Raji (cell line): ENCODE data around the gene TBATA.

Experiments used
- POLR2A ChIP-seq: IDR thresholded peaks from 2 replicates; pipeline ENCODE4 v1.6.1; 2011; ENCODE audit warnings: low read depth, low read length, control low read depth; ENCODE audit not compliant: insufficient read depth

TBATA gene, protein sequence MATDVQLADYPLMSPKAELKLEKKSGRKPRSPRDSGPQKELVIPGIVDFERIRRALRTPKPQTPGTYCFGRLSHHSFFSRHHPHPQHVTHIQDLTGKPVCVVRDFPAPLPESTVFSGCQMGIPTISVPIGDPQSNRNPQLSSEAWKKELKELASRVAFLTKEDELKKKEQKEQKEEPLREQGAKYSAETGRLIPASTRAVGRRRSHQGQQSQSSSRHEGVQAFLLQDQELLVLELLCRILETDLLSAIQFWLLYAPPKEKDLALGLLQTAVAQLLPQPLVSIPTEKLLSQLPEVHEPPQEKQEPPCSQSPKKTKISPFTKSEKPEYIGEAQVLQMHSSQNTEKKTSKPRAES

DNA sequence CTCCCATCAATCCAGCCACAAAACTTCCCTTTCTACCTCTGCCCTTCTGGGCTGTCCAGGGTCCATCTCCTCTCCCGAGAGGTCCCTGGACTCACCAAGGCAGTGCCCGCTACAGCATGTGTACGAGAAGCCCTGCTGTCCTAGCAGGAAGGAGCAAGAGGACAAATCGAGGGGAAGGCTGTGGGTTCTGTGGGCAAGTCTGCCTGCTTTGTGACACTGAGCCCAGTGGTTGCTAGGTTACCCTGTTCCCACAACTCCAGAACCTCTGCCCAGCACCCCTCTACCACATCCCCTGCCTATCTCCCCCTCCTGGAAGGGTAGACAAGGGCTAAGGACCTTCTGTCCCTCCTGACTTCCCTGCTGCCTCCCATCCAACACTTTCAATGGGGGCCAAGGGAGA, at the start of gene TBATA:
Gene TBATA (minus strand): TSS at position 188 of the 400 bp plus-strand sequence. CDS start 1,998 bp downstream, outside the sequence.
- TF ChIP-seq POLR2A = no peak

DNA sequence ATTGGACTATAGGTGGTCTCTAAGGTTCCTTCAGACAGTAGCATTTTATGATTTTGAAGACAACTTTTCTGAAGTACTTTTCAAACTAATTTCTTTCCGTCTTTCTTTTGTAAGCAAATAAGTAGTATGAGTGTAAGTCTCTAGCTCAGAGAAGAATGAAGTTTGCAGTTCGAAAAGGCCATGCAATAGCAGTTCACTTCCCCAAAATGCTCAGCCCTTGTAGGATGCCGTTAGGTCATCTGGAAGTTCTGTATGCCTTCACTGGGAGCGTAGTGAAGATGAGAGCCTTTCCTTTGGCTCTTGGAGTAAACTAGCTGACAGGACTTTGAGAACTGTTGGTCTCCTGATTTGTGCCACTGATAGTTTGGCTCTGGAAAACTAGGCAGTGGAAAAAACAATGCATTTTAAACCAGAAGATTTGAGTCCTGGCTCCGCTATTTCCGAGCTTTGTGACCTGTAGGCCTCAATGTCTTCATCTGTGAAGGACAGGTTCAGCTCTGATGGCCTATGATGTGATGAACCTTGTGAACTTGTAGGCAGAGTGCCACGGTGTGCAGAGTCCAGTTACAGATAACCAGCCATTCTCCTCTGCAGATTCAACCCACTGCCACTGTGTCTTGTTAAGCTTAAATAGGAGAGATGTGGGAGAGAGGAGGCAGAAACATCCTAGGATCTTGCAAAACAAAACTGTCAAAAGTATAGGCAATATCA, 49.4 kb upstream of the TBATA start:
- no peak for TF ChIP-seq POLR2A

DNA sequence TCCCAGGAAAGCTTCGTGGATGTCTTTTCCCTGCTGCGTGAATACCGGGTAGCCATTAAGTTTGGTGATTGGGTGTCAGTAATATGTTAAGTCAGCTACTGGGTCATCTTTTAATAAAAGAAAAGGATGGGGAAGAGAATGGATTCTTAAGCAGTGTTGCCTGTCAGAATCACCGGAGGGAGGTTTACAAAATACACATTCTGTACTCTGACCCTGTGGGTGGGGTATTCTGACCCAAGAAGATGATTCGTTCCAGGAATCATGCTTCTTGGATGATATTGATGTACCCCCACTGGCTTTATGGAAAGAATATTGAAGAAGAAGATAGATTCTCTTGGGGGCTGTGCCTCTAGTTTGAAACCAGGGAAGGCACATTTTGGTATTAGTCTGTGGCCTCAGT, 48.8 kb upstream of the TBATA start:
- TF ChIP-seq POLR2A = no peak

- no peak for TF ChIP-seq POLR2A
Observed at GRCh38 chr10:70833601-70834000, 48.4 kb upstream of the TBATA start.

GRCh38 chr10:70832852-70833528, 47.8 kb upstream of the TBATA start:
- no peak for TF ChIP-seq POLR2A

GRCh38 chr10:70832221-70832620, 47.0 kb upstream of the TBATA start:
- TF ChIP-seq POLR2A = no peak

- TF ChIP-seq POLR2A = no peak
Observed at GRCh38 chr10:70830164-70830563, 45.0 kb upstream of the TBATA start.

- no peak for TF ChIP-seq POLR2A
Observed at GRCh38 chr10:70829543-70829942, 44.4 kb upstream of the TBATA start.

DNA sequence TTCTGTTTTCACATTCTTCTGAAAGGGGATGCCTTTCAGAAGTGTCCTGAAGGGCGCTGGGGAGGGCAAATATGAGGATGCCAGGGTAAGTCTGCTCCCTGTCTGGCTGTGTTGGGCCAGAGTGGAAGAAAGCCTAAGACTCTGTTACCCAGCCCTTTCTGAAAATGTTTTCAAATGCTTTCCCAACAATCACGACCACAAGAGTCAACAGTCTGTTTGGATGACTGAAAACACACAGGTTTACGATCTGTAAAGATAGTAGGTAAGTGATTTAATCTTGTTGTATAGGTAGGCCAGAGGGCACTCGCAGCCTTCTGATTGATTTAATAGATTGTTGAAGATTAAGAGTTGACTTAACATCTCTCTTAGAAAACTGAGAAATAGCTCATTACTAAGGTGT, 43.7 kb upstream of the TBATA start:
- no peak for TF ChIP-seq POLR2A

DNA sequence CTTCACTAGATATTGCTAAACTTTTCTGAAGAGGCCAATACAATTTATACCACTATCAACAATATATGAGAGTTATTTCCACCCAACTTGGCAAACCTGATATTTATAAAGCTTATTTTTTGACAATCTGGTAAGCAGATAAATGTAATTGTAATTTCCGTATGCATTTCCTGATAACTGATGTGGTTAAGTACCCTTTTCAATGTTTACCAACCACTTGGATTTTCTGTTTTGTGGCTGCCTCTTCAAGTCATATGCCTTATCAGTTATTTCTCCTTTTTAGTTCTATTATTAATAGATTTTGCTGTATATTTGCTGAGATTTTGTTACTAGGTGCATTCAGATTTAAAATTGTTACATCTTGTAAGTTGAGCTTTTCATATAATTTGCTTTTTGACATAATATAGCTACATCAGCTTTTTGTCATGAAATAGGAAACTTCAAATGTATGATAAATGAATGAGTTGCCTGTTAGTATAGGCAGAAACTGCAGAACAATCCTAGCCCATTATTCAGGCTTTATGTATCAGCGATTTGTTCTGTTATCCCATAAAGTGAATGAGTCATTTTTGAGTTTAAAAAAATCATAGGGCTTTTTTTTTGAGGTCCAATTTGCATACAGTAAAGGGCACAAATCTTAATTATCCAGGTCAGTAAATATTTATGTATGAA, 42.0 kb upstream of the TBATA start:
- no peak for TF ChIP-seq POLR2A

DNA sequence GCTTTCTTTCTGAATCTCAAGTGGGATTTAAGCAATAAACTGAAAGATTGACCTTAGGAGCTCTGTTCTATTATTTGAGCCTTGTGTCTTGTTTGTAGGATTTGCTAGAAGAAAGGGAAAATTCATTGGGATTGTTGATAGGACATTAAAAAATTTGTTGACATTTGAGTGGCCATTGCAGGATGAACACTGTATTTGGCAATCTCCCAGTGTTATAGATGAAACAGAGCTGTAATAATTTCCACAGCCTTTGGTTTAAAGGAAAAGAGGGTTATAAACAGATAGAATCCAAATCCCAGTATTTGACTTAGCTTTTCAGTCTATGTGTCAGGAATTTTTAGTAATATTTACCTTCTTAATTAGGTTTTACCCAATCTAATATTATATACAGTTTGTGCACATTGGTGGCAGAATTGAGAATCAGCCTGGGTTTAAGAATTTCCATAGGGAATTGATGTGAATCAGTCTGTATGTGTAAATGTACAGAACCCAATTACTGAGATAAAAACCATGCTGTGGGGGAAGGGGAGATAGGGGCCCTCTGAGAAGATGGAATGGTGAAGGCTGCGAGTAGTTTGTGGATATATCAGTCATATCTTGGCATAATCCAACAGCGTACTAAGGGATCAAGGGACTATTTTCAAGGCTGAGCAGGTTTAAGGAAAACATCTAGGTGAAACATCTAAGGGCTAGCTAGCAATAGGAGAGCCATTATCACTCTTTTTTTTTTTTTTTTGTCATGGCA, 37.1 kb upstream of the TBATA start:
- TF ChIP-seq POLR2A = no peak

GRCh38 chr10:70820976-70821750, 36.0 kb upstream of the TBATA start:
- no peak for TF ChIP-seq POLR2A

- no peak for TF ChIP-seq POLR2A
Observed at GRCh38 chr10:70816220-70816894, 31.2 kb upstream of the TBATA start.

DNA sequence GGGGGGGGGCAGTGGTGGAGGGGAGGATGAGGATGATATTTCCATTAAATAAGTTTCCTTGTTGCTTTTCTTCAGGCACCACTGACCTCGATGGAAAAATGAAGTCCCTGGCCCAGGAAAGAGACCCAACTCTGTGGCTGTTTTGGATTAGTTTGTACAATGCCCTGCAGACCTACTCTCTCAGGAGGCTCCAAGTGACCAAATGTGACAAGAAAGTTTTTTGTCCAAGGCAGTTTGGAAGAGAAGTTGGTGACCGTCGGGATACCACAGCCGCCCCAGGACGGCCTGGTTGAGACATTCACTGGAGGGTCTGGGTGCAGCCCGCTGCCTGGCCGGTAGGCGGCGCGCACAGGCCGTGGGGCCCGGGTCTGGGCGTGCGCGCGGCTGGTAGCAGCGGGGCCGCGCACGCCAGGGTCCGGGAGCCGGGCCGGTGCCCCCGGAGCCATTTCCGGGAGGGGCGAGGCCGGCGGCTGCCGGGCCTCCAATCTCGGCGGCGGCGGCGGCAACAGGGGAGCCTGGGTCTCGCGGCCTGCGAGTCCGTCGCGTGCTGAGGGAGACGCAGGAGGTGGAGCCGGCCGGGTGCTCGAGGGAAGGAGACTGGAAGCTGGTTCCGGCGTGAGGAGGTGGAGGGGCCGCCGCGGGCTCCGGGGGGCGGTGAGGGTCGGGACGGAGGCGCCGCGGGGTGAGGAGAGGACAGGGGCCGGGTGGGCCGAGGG, 30.5 kb upstream of the TBATA start, which contains the start of gene SGPL1:
Gene SGPL1 (plus strand): TSS at position 445 of the 716 bp plus-strand sequence. CDS start 906 bp downstream, outside the sequence.
- TF ChIP-seq POLR2A = peak; percentile 62
